Measurements from ENCODE around the gene MYEOV. TPM values are rescaled to one million over a fixed set of nuclear protein-coding genes. Genes with fewer than 3 reads are reported as not detected.

MYEOV gene
- total RNA-seq, 4 donors from 2014 or later = 0.65 to 8.9 (median 0.83) TPM

DNA sequence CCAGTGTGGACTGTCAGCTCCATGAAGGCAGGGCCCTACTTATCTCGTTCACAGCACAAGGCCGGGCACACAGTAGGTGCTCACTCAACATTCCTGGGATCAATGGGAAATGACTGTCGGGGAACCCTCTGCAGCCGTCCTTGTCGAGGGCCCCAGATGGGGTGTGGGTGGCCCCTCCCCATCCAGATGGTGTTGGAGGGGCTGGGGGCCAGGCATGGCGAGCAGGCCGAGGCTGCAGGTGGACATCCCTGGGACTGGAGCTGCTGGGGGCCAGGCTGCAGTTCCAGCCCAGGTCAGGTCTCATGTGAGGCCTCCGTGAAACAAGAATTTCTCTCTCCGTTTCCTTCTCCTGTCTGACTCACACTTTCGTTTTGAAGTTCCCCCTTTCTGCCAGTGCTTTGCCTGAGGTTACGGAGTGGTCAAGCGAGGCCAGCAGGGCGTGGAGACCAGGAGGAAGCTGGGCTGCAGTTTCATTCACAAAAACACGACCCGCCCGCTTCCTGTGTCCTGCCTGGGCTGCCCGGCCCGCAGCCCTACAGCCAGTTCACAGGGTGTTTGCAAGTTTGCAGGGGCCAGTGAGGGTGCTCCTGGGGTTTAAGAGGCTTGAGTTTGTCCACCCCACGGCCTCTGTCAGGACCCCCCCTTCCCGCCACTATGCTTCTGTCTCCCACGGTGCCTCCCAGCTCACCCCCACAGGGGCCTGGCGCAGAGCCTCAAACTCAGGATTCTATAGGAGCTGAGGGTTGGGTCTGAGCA lies 4.5 kb downstream of the MYEOV start:
- ATAC-seq (ENCODE audit: low FRiP score) = peak; percentile 65
- peak; percentile 42 for DNase-seq (ENCODE audit: low spot score)
- TF ChIP-seq, protein P1, sequence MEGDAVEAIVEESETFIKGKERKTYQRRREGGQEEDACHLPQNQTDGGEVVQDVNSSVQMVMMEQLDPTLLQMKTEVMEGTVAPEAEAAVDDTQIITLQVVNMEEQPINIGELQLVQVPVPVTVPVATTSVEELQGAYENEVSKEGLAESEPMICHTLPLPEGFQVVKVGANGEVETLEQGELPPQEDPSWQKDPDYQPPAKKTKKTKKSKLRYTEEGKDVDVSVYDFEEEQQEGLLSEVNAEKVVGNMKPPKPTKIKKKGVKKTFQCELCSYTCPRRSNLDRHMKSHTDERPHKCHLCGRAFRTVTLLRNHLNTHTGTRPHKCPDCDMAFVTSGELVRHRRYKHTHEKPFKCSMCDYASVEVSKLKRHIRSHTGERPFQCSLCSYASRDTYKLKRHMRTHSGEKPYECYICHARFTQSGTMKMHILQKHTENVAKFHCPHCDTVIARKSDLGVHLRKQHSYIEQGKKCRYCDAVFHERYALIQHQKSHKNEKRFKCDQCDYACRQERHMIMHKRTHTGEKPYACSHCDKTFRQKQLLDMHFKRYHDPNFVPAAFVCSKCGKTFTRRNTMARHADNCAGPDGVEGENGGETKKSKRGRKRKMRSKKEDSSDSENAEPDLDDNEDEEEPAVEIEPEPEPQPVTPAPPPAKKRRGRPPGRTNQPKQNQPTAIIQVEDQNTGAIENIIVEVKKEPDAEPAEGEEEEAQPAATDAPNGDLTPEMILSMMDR (IDR thresholded peaks at IDR 0.05) = no peak

DNA sequence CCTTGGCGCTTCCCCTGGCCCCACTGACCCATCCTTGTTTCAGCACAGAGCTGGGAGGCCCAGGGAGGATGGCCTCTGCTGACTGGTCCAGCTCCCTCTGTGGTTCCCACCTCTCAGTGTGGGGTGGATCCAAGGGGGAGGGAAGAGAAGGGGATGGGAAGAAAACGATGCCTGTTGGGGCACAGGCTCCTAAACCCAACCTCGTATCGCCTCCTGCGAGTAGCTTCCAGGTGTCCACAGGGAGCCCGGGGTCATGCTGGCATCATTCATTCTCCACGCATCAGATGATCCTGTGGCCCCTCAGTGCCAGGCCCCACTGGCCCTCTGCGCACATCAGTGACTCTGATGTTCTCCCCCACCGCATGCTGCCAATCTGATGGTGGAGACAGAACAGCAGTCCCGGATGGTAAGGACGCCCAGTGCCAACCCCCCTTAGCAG lies 5.1 kb downstream of the MYEOV start:
- ATAC-seq (ENCODE audit: low FRiP score) = no peak

GRCh38 chr11:69299572-69299971 lies 5.6 kb downstream of the MYEOV start:
- ATAC-seq (ENCODE audit: low FRiP score) = no peak
- no peak for DNase-seq (ENCODE audit: low spot score)
- TF ChIP-seq, protein P1 (IDR thresholded peaks at IDR 0.05) = no peak

More for the DNA sequence above, 5.1 kb downstream of the MYEOV start:
- no peak for DNase-seq (ENCODE audit: low spot score)
- TF ChIP-seq, protein P1 (IDR thresholded peaks at IDR 0.05) = no peak

DNA sequence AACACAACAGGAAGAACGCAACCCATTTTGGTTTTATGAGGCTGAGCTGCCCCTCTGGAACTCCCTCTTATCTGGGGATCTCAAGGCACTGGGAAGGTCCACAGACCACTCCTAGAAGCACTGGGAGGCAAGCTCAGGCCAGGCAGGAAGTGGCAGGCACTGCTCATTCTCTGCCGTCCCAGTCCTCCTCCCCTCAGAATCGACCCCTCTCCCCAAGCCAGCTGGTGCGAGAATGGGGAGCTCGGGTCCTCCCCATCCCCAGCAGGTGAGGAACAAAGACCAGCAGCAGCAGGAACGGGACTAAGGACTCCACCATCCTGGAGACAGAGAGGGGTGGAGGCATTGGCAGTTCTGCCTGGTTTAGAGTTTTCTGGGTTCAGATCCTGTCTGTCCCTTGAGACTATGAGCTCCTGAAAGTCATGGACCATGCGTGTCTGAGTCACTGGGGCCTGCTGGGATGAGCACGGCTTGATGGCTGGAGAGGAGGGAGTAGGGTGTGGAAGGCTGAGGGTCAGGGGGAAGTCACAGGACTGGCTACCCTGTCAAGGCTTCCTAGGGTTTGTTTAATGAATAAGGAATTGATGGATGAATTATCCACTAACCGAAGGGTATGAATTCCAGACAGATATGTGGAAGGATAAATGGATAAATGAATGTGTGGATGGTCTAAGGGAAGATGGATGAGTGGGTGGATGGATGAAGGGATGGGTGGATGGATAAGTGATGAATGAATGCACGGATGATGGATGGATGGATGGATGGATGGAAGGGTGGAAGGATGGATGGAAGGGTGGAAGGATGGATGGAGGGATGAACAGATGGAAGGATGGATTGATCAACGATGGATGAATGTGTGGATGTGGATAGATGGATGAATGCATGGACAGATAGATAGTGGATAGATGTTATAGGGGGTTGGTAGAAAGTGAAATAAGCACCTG lies 6.4 kb downstream of the MYEOV start:
- no peak for ATAC-seq (ENCODE audit: low FRiP score)
- DNase-seq (ENCODE audit: low spot score) = no peak

GRCh38 chr11:69301081-69301454 lies 7.1 kb downstream of the MYEOV start:
- DNase-seq (ENCODE audit: low spot score) (no peak), ATAC-seq (ENCODE audit: low FRiP score) (no peak)
- TF ChIP-seq, protein P1 (IDR thresholded peaks at IDR 0.05) = no peak

More for the DNA sequence above, 6.4 kb downstream of the MYEOV start:
- TF ChIP-seq, protein P1 (IDR thresholded peaks at IDR 0.05) = no peak

GRCh38 chr11:69301455-69302401 lies 7.8 kb downstream of the MYEOV start:
- ATAC-seq (ENCODE audit: low FRiP score) = no peak
- TF ChIP-seq, protein P1 (IDR thresholded peaks at IDR 0.05) = no peak
- DNase-seq (ENCODE audit: low spot score) = no peak
